Muscle layer of colon (tissue), 2 donors: ENCODE data around the gene BTBD6.

ENCODE experiments used
- H3K27ac ChIP-seq: one replicate; pipeline ENCODE4 v1.7.0; 2013; ENCODE audit warnings: low read depth, mild to moderate bottlenecking, low read length, moderate library complexity
- H3K27me3 ChIP-seq, 2 donors: one replicate each; pipeline ENCODE4 v1.7.0; 2013; ENCODE audit warnings: low read length in 2 of 2, mild to moderate bottlenecking in 2 of 2; ENCODE audit not compliant: insufficient read depth in 2 of 2, control insufficient read depth in 1 of 2
- H3K36me3 ChIP-seq: one replicate; pipeline ENCODE4 v1.7.0; 2013; ENCODE audit warnings: mild to moderate bottlenecking, low read length; ENCODE audit not compliant: insufficient read depth
- H3K4me1 ChIP-seq: one replicate; pipeline ENCODE4 v1.7.0; 2013; ENCODE audit warnings: mild to moderate bottlenecking, low read length; ENCODE audit not compliant: insufficient read depth
- H3K4me3 ChIP-seq, 2 donors: one replicate each; pipeline ENCODE4 v1.7.0; 2013; ENCODE audit warnings: low read length in 2 of 2, low read depth in 1 of 2, mild to moderate bottlenecking in 1 of 2, moderate library complexity in 1 of 2
- H3K9ac ChIP-seq: one replicate; pipeline ENCODE4 v1.7.0; 2013; ENCODE audit warnings: low read length
- H3K9me3 ChIP-seq: one replicate; pipeline ENCODE4 v1.7.0; 2013; ENCODE audit warnings: mild to moderate bottlenecking, low read length
- donor health status: abdominal sarcoma.
- donor health status: Adenocarcinoma of cecum.

The BTBD6 gene

DNA sequence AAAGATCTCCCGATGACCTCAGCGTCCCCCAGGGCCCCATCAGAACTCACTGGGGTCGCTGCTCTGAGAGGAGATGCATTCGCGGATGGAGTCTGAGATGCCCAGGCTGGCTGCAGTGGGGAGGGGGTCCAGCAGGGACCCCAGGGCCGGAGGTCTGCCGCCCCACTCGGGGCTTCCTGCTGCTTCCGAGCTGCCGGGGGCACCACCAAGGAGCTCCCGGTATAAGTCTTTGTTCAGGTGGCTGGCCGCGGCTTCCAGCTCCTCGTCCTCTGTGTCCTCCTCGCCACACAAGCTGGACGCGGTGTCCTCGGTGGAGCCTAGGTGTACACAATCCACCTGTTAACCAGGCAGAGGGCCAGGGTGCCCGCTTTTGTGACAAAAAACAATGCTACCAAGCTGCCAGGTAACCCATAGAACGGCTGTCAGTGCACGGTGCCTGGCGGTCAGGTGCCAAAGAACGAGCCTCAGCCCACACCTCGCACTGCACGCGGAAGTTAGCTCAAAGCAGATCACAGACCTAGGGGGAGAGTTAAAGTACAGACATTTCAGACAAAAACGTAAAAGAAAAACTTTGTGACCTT is 26.6 kb upstream of the BTBD6 start:
- H3K27me3 ChIP-seq: no peaks in the 10 kb centered on the region
- H3K4me3 ChIP-seq: no peak overlapping the region
- H3K9ac ChIP-seq: no peak overlapping the region
- no peaks in the 10 kb centered on the region for H3K9me3 ChIP-seq
- peak overlapping the region; percentile 27 for H3K27ac ChIP-seq
- peaks cover 62% of the 10 kb centered on the region for H3K36me3 ChIP-seq
- H3K4me1 ChIP-seq: peaks cover 8% of the 10 kb centered on the region

DNA sequence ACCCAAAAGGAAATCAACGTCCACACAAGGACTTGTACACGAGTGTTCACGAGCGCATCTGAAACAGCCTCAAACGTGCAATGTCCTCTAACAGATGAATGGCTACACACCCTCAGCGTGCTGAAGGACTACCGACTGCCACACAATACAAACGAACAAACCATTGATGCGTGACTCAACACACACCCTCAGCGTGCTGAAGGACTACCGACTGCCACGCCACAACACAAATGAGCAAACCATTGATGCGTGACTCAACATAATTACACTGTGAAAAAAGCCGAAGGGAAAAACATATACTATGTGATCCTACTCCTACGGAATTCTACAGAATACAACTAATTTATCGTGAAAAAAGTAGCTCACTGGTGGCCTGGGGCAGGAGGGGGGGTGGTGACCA is 25.1 kb upstream of the BTBD6 start:
- Histone ChIP-seq H3K4me1 (peaks cover 8% of the 10 kb centered on the region), H3K9ac (no peak overlapping the region), H3K36me3 (peaks cover 63% of the 10 kb centered on the region), H3K9me3 (no peaks in the 10 kb centered on the region), H3K4me3 (no peak overlapping the region), H3K27ac (no peak overlapping the region), H3K27me3 (no peaks in the 10 kb centered on the region)

DNA sequence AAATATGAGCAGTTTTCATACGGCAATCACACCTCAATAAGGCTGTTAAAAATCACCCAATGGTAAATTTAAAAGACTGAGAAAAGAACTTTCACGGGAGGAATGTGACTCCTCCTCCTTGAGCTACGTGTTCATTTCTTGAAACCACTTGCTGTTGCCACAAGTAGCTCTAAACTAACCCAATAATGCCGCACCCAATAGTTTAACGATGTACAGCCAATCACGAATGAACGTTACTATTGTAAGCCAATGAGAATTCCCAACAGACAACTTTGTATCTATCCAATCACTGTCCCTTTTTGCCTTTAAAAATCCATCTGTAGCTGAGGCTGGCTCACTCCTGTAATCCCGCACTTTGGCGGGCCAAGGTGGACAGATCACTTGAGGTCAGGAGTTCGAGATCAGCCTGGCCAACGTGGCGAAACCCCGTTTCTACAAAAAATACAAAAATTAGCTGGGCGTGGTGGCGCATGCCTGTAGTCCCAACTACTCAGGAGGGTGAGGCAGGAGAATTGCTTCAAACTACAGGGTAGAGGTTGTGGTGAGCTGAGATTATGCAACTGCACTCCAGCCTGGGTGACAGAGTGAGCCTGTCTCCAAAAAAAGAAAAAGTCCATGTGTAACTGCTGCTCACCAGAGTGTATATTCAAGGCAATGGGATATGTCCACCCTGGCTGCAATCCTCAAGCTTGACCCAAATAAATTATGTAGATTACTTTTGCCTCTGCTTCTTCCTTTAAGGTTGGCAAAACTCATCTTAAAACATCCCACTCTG is 24.4 kb upstream of the BTBD6 start:
- Histone ChIP-seq H3K4me1 (peaks cover 8% of the 10 kb centered on the region), H3K4me3 (no peak overlapping the region), H3K9me3 (no peaks in the 10 kb centered on the region), H3K36me3 (peaks cover 56% of the 10 kb centered on the region), H3K27ac (no peak overlapping the region), H3K9ac (no peak overlapping the region), H3K27me3 (no peaks in the 10 kb centered on the region)

DNA sequence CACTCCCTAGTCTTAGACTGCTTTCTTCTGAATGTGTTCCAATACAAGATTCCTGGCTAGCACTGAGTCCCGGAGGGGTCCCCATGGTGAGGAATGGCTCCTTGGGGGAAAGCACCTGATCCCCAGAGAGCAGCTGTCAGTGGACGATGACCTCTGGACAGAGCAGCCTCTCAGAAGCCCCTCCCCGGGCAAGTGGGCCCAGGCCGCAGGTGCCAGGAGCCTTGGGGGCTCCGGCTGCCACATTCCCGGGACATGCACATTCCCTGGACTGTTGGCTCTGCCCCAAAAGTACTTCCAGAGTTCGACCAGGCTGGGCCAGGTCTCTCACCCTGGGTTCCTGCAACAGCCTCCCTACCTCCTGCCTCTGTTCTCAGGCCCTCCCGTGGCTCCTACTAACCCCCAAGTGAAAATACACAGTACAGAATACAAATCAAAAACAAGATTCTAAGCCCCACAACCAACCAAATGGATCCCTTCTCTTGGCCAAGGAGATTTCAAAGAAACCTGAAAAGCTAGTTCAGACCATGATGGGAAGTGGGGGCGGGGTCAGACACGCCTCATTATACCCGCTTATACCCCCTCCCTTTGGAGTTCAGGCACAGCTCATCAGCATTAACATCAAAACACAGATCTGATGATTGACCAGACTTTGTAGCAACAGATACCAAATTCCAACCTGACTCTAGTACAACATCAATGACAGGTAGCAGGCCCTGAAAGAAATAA is 23.3 kb upstream of the BTBD6 start:
- no peaks in the 10 kb centered on the region for H3K27me3 ChIP-seq
- H3K9ac ChIP-seq: no peak overlapping the region
- no peak overlapping the region for H3K27ac ChIP-seq
- peaks cover 8% of the 10 kb centered on the region for H3K4me1 ChIP-seq
- H3K9me3 ChIP-seq: no peaks in the 10 kb centered on the region
- peaks cover 47% of the 10 kb centered on the region for H3K36me3 ChIP-seq
- H3K4me3 ChIP-seq: no peak overlapping the region

DNA sequence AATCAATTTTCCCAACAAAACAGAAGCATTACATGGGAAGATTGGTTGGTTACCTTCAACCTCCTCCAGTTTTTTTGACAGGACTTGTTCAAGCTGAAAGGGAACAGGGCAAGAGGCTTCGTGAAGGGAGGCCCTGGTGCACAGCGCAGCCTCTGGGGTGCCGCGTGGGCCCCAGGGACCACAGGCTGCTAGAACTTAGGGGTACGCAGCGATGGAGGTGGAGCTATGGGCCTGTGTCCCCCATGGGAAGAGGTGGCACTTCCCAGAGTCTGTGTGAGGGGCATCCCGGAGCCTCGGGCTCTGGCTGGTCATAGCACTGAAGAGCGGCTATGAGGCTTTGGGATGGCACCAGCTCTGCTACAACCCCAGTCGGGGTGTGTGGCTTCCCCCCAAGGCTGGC is 22.1 kb upstream of the BTBD6 start:
- H3K4me3 ChIP-seq: no peak overlapping the region
- H3K36me3 ChIP-seq: peaks cover 46% of the 10 kb centered on the region
- H3K9me3 ChIP-seq: no peaks in the 10 kb centered on the region
- no peak overlapping the region for H3K9ac ChIP-seq
- no peaks in the 10 kb centered on the region for H3K27me3 ChIP-seq
- H3K4me1 ChIP-seq: no peaks in the 10 kb centered on the region
- H3K27ac ChIP-seq: no peak overlapping the region

DNA sequence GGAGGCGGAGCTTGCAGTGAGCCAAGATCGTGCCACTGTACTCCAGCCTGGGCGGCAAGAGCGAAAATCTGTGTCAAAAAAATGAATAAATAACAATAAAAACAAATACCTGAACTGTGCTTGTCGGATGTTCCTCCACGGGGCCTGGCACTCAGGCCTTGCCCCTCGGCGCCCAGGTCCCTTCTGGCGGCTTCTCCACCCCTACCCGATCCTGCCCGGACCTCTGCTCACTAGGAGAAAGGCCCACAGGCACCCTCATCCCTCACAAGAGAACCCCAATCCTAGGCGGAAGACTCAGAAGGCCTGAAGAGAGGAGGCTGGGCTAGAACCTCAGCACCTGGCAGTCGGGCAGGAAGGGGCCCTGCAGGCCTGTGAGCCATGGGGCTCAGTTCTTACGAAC is 21.0 kb upstream of the BTBD6 start:
- Histone ChIP-seq H3K36me3 (peaks cover 35% of the 10 kb centered on the region), H3K4me3 (no peak overlapping the region), H3K27ac (no peak overlapping the region), H3K4me1 (no peaks in the 10 kb centered on the region), H3K9me3 (no peaks in the 10 kb centered on the region), H3K9ac (no peak overlapping the region), H3K27me3 (no peaks in the 10 kb centered on the region)

DNA sequence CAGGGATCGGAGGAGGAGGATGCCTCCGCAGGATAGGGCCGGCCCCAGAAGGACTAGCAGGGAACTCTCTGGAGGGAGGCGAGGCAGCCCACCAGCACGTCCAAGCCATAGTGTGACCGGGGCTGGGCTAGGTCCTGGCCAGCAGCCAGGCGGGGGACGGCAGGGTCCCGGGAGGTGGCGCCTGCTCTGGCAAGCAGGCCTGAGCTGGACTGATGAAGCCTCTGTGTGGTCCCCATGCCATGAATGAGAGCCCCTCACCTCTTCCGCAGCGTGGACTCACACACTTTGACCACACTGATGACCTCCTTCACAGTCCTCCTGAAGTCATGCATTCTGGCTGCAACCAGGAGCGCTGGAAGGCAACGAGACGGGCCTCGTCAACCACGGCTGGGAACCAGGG is 19.8 kb upstream of the BTBD6 start:
- Histone ChIP-seq H3K9me3 (no peaks in the 10 kb centered on the region), H3K27ac (no peak overlapping the region), H3K4me3 (no peak overlapping the region), H3K9ac (no peak overlapping the region), H3K27me3 (no peaks in the 10 kb centered on the region), H3K4me1 (no peaks in the 10 kb centered on the region), H3K36me3 (peaks cover 29% of the 10 kb centered on the region)

DNA sequence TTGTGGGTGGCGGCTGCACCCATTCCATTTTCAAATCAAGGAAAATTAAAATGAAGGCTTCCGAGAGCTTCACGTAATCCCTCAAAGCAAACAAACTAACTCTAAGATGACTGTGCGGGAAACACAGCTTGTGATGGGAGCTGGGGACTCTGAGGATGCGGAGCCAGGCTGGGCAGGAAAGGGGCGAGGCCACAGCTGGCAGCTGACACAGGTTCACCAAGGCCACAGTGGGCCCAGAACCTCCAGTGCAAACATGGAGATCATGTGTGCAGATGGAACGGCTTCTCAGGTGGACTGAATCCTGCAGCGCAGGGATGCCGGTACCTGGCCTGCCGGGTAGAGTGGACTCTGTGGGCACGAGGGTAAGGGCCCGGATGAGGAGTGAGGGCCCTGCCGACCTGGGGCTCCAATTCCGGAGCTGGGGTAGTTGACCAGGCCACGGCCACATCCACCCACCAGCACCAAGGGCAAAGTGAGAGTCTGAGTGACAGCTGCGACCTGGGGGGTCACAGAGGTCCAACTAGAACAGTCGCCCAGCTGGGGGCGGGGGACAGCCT is 19.2 kb upstream of the BTBD6 start:
- Histone ChIP-seq H3K9me3 (no peaks in the 10 kb centered on the region), H3K9ac (no peak overlapping the region), H3K27me3 (no peaks in the 10 kb centered on the region), H3K4me3 (no peak overlapping the region), H3K27ac (no peak overlapping the region), H3K4me1 (no peaks in the 10 kb centered on the region), H3K36me3 (peaks cover 23% of the 10 kb centered on the region)

DNA sequence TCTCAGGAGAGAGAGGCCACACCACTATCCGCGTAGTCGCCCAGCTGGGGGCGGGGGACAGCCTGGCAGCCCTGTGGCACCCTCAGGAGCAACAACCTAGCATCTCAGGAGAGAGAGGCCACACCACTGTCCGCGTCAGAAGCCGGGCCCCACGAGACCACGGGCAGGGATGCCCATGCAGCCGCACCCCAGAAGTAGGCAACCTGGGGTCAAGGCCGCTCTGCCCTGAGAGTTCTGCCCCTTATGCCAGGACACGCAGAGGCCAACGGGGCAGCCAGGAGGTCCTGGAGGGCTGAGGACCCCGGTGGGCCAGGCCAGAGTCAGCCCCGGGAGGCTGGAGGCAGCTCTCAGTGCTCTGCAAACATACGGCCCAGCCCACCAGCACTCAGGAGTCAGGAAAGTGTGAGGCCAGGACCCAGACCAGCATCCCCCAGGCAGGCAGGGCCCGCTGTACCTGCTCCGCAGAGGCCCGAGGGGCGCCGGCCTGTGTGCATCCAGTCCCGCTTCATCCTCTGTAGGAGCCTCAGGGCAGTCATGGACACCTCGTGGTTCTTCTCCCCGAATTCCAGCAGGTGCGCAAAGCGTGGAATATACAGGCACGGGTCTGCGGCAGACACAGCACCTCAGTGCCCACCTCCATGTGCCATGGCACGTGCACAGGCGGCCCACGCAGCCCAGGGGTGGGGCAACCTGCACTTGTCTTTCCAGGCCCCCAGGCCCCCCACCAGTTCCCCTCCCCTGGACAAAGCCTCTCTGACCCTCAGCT is 7.3 kb upstream of the BTBD6 start:
- no peak overlapping the region for H3K27ac ChIP-seq
- H3K9ac ChIP-seq: no peak overlapping the region
- no peaks in the 10 kb centered on the region for H3K9me3 ChIP-seq
- no peak overlapping the region for H3K4me3 ChIP-seq
- H3K27me3 ChIP-seq: no peaks in the 10 kb centered on the region
- no peaks in the 10 kb centered on the region for H3K4me1 ChIP-seq
- no peaks in the 10 kb centered on the region for H3K36me3 ChIP-seq

DNA sequence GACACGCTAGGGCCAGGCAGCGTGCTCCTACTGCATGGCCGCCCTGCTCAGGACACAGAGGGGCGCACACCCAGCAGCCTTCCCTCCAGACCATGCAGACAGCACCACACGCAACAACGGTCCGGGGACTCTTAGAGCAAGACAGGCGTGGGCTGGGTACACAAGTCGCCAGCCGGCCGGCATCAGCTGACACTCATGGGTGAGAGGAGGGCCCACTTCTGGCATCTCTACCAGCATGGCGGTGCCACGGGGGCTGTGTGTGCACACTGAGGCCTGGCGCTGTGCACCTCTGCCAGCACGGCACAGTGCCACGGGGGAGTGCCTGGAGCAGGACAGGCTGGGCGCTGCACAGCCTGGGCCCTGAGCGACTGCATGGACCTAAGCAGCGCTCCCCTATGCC is 6.7 kb upstream of the BTBD6 start:
- Histone ChIP-seq H3K36me3 (no peaks in the 10 kb centered on the region), H3K27me3 (no peaks in the 10 kb centered on the region), H3K4me1 (no peaks in the 10 kb centered on the region), H3K27ac (no peak overlapping the region), H3K9ac (no peak overlapping the region), H3K4me3 (no peak overlapping the region), H3K9me3 (no peaks in the 10 kb centered on the region)

DNA sequence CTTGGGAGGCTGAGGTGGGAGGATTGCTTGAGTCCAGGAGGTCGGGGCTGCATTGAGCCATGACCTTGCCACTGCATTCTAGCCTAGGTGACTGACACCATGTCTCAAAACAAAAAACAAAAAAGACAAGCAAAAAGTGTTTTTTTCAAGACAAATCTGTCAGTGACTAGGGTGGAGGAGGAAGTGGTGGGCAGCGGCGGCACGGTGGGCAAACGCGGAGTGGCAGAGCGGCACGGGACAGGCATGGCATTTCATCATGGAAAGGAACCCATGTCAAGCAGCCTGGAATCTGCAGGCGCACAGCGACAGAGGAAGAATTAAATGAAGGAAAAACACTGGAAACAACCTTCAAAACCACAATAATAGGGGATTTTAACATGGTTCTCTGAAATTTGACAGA is 4.0 kb upstream of the BTBD6 start:
- H3K27ac ChIP-seq: no peak overlapping the region
- no peaks in the 10 kb centered on the region for H3K36me3 ChIP-seq
- no peaks in the 10 kb centered on the region for H3K27me3 ChIP-seq
- peaks cover 10% of the 10 kb centered on the region for H3K4me1 ChIP-seq
- H3K9ac ChIP-seq: no peak overlapping the region
- no peak overlapping the region for H3K4me3 ChIP-seq
- no peaks in the 10 kb centered on the region for H3K9me3 ChIP-seq
